Endothelial cell of umbilical vein (primary cell): ENCODE measurements around the gene ESPNL. TPM values are rescaled to one million over a fixed set of nuclear protein-coding genes. Genes with fewer than 3 reads are reported as not detected.

ENCODE experiments used
- BruUV-seq: library from RNA; stranded (reverse); fragments of 400-500 nt; replicated peaks from 2 replicates; lab custom pipeline; 2021; lab: Mats Ljungman, UMichigan
- CTCF ChIA-PET: fragments of 300-600, 350-600 bp; sonication (Branson Sonifier 250); formaldehyde crosslinking; loops from one replicate; lab custom pipeline; 2021; ENCODE audit warnings: antibody characterized with exemption, inconsistent platforms; lab: Charles Lee
- POLR2A ChIA-PET: fragments of 300-600, 350-600 bp; sonication (Branson Sonifier 250); formaldehyde crosslinking; loops from one replicate; lab custom pipeline; 2021; ENCODE audit warnings: antibody characterized with exemption, inconsistent platforms; lab: Charles Lee
- DNase-seq: peaks from one replicate; pipeline ENCODE4 v3.0.0-alpha.2; 2011; ENCODE audit warnings: low read depth, low spot score
- FAIRE-seq: peaks from 2 replicates; lab custom pipeline; 2011; peaks lifted over from hg19 to GRCh38; lab: Jason Lieb, UNC
- H2AFZ ChIP-seq: 2 replicates; pipeline ENCODE4 v1.6.0; 2012; ENCODE audit warnings: low read depth, low read length, control low read depth, inconsistent platforms
- H3K27ac ChIP-seq: 2 replicates; pipeline ENCODE4 v1.5.1; 2011; ENCODE audit warnings: low read depth, mild to moderate bottlenecking, control low read depth, low read length, moderate library complexity; ENCODE audit not compliant: insufficient read depth
- H3K27me3 ChIP-seq, 2 experiments: 2 replicates each; pipeline versions ENCODE4 v1.6.0 to v1.6.1; 2011; ENCODE audit warnings: low read length in 2 of 2, mixed read lengths in 1 of 2; ENCODE audit not compliant: control insufficient read depth in 2 of 2, insufficient read depth in 2 of 2
- H3K36me3 ChIP-seq, 2 experiments: 2 replicates in 1 of 2; 3 replicates in 1 of 2; pipeline ENCODE4 v1.5.1; 2011; ENCODE audit warnings: low read length in 2 of 2, mild to moderate bottlenecking in 1 of 2, moderate library complexity in 1 of 2; ENCODE audit not compliant: control insufficient read depth in 2 of 2, insufficient read depth in 2 of 2; ENCODE audit errors: extremely low read depth in 1 of 2
- H3K4me1 ChIP-seq: 3 replicates; pipeline ENCODE4 v1.5.1; 2011; ENCODE audit warnings: mild to moderate bottlenecking, low read length; ENCODE audit not compliant: control insufficient read depth, insufficient read depth; ENCODE audit errors: extremely low read depth
- H3K4me2 ChIP-seq: 2 replicates; pipeline ENCODE4 v1.6.1; 2011; ENCODE audit warnings: low read length, control low read depth, mixed read lengths; ENCODE audit not compliant: insufficient read depth
- H3K4me3 ChIP-seq, 3 experiments: fragments of 200-600 bp in 1 of 3; sonication (generic), shearing (Covaris generic) in 1 of 3; replicated peaks in 1 of 3; 2 replicates each; pipeline ENCODE4 v1.5.1; 2011 to 2016; ENCODE audit warnings: control low read depth in 3 of 3, low read length in 3 of 3, mild to moderate bottlenecking in 2 of 3, inconsistent platforms in 1 of 3, low read depth in 1 of 3, moderate library complexity in 1 of 3; ENCODE audit not compliant: insufficient read depth in 1 of 3
- H3K79me2 ChIP-seq: 2 replicates; pipeline ENCODE4 v1.6.0; 2012; ENCODE audit warnings: low read length, inconsistent platforms; ENCODE audit not compliant: control insufficient read depth, insufficient read depth
- H3K9ac ChIP-seq: replicated peaks from 2 replicates; pipeline ENCODE3; 2011; ENCODE audit warnings: low read length, control low read depth; ENCODE audit not compliant: insufficient read depth; ENCODE audit errors: extremely low read depth
- H3K9me1 ChIP-seq: replicated peaks from 3 replicates; pipeline ENCODE4 v1.6.0; 2011; ENCODE audit warnings: mild to moderate bottlenecking, low read length; ENCODE audit not compliant: control insufficient read depth, insufficient read depth; ENCODE audit errors: extremely low read depth
- H3K9me3 ChIP-seq: replicated peaks from 2 replicates; pipeline ENCODE4 v1.5.1; 2012; ENCODE audit warnings: low read length, inconsistent platforms; ENCODE audit not compliant: control insufficient read depth, insufficient read depth
- H4K20me1 ChIP-seq: replicated peaks from 2 replicates; pipeline ENCODE3; 2011; ENCODE audit warnings: mild to moderate bottlenecking, low read length; ENCODE audit not compliant: control insufficient read depth, insufficient read depth; ENCODE audit errors: extremely low read depth
- CTCF ChIP-seq, 2 donors: IDR thresholded peaks; 1 replicate in 1 of 2; 2 replicates in 1 of 2; pipeline ENCODE4 v1.5.1; 2011; ENCODE audit warnings: low read length in 2 of 2, mild to moderate bottlenecking in 2 of 2, moderate library complexity in 2 of 2, control low read depth in 1 of 2, inconsistent platforms in 1 of 2, low read depth in 1 of 2; ENCODE audit not compliant: insufficient read depth in 1 of 2; ENCODE audit errors: extremely low read depth in 1 of 2
- EZH2 ChIP-seq: IDR thresholded peaks from 2 replicates; pipeline ENCODE4 v1.6.1; 2012; ENCODE audit warnings: borderline replicate concordance, low read depth, mild to moderate bottlenecking, moderate library complexity, low read length, inconsistent platforms; ENCODE audit not compliant: severe bottlenecking
- FOS ChIP-seq: IDR thresholded peaks from 2 replicates; pipeline ENCODE4 v1.6.1; 2011; ENCODE audit warnings: mild to moderate bottlenecking, low read length, moderate library complexity, borderline replicate concordance; ENCODE audit not compliant: insufficient read depth
- GATA2 ChIP-seq: IDR thresholded peaks from 2 replicates; pipeline ENCODE4 v1.7.0; 2011; ENCODE audit warnings: low read depth, mild to moderate bottlenecking, moderate library complexity, mixed read lengths, low read length; ENCODE audit not compliant: insufficient read length, insufficient read depth
- JUN ChIP-seq: IDR thresholded peaks from 2 replicates; pipeline ENCODE4 v1.6.1; 2011; ENCODE audit warnings: borderline replicate concordance, low read depth; ENCODE audit not compliant: insufficient read length, insufficient read depth
- MAX ChIP-seq: IDR thresholded peaks from 2 replicates; pipeline ENCODE4 v1.6.1; 2011; ENCODE audit not compliant: insufficient read depth, insufficient read length
- MYC ChIP-seq: IDR thresholded peaks from one replicate; pipeline ENCODE4 v1.6.1; 2011; ENCODE audit warnings: mild to moderate bottlenecking, low read depth, low read length
- POLR2A ChIP-seq: IDR thresholded peaks from 2 replicates; pipeline ENCODE4 v1.6.1; 2012; ENCODE audit warnings: low read depth, mild to moderate bottlenecking, control low read depth, low read length
- POLR2AphosphoS5 ChIP-seq: IDR thresholded peaks from 2 replicates; pipeline ENCODE4 v1.6.1; 2012; ENCODE audit warnings: low read depth, mild to moderate bottlenecking, control low read depth, low read length, moderate library complexity; ENCODE audit not compliant: insufficient read depth
- dilution Hi-C: fragments of 300-500 bp; cut with MboI; formaldehyde crosslinking; loops from one replicate; pipeline ENCODE4 v1.15.0; 2019; ENCODE audit warnings: low sequenced_read_pairs; ENCODE audit not compliant: extremely low pct_ligation_motif_present
- intact Hi-C: fragments of 100-400 bp; cut with micrococcal nuclease; formaldehyde crosslinking; loops from one replicate; pipeline ENCODE4 v1.10.0; 2022
- polyA plus RNA-seq, 4 experiments: library from polyadenylated mRNA; depleted of rRNA in 3 of 4; stranded (reverse) in 3 of 4; unstranded in 1 of 4; fragments of >200 nt; gene quantifications; 2 replicates each; pipeline versions ENCODE4 v1.2.1 to v1.2.3, GENCODE V29; 2011 to 2012; ENCODE audit warnings: missing spikeins in 1 of 4
- total RNA-seq: library from RNA; stranded (reverse); gene quantifications from 2 replicates; pipeline ENCODE4 v1.2.3, GENCODE V29; 2021

The ESPNL gene
- total and polyA plus RNA-seq, 2 donors (not counting 3 experiments of a cell fraction or from before 2014, with no cell fraction given): not detected

DNA sequence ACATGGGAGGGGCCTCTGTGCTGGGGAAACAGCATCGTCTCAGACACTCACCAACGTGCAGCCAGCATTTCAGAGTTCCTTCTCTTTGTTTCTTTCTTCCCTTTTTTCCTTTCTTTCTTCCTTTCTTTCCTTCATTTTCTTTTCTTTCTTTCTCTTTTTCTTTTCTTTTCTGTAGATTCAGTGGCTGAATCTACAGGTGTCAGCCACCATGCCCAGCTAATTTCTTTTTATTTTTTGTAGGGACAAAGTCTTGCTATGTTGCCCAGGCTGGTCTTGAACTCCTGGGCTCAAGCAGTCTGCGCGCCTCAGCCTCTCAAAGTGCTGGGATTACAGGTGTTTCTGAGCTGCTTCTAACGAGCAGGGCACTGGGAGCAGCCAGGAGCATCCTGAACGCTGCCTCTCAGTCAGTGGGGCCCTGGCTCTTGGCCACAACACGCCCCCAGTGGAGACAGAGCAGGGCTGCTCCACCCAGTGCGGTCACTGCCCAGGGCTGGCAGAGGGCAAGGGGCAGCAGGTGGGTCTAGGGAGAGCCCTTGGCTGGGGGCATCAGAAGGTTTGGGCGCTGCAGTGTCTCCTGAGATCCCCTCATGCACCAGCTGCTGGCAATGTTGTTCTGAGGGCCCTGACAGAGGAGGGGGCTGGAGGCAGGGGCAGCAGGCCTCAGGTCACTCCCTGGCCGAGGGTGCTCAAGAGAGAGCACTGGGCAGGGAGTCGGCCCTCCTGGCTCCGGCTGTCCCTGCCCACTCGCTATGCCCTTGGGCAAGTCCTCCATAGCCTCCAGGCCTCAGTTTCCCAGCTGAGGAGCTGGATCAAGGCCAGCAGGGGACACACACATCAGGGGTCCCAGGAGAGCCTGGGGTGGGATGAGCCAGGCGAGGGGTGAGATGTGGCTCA lies 33.6 kb downstream of the ESPNL start:
- FAIRE-seq (no peak), DNase-seq (no peak)
- Histone ChIP-seq H3K27ac (no peak overlapping the region), H3K9ac (no peak overlapping the region), H2AFZ (no peak overlapping the region), H3K4me2 (no peak overlapping the region), H3K36me3 (no peaks in the 10 kb centered on the region), H3K79me2 (no peaks in the 10 kb centered on the region), H3K4me1 (no peaks in the 10 kb centered on the region), H3K9me1 (no peaks in the 10 kb centered on the region), H3K9me3 (no peaks in the 10 kb centered on the region), H3K4me3 (no peak overlapping the region), H4K20me1 (no peaks in the 10 kb centered on the region), H3K27me3 (no peaks in the 10 kb centered on the region)
- CTCF ChIA-PET: no interaction called here
- dilution Hi-C loops (no loop called here), intact Hi-C loops (no loop called here)
- no TSS peak for BruUV-seq
- TF ChIP-seq CTCF (IDR thresholded peaks at IDR 0.05; ENCODE audit: extremely low read depth in 1 of 2, insufficient read depth in 1 of 2, low read depth in 1 of 2, low read length in 2 of 2) (no peak), EZH2 (no peak), POLR2AphosphoS5 (no peak), JUN (no peak), GATA2 (no peak), MYC (no peak), POLR2A (no peak), MAX (no peak), FOS (no peak)
- POLR2A ChIA-PET: no interaction called here
